HG03457 (cell line): Measurements from ENCODE around the gene AOC3.

ENCODE experiments used
- ATAC-seq: cut with Tn5 transposase; IDR thresholded peaks from one replicate; pipeline ENCODE4 v1.9.1; 2021; ENCODE audit warnings: moderate number of reproducible peaks; ENCODE audit not compliant: unreplicated experiment

Gene AOC3

GRCh38 chr17:42850954-42851353, at the start of gene AOC3:
Gene AOC3 (plus strand): TSS chr17:42851199. CDS start chr17:42851344, 145 bp downstream.
- no peak for ATAC-seq

GRCh38 chr17:42803074-42803883, 47.7 kb upstream of the AOC3 start:
- ATAC-seq = no peak

GRCh38 chr17:42804918-42805367, 46.1 kb upstream of the AOC3 start:
- no peak for ATAC-seq

GRCh38 chr17:42806249-42806648, 44.8 kb upstream of the AOC3 start:
- no peak for ATAC-seq

- no peak for ATAC-seq
Measured at GRCh38 chr17:42809250-42809649, 41.7 kb upstream of the AOC3 start.

- ATAC-seq = no peak
Measured at GRCh38 chr17:42814633-42815399, 36.2 kb upstream of the AOC3 start.

GRCh38 chr17:42817866-42818265, 33.1 kb upstream of the AOC3 start:
- ATAC-seq = no peak

GRCh38 chr17:42818379-42818778, 32.6 kb upstream of the AOC3 start:
- no peak for ATAC-seq

- ATAC-seq = no peak
Measured at GRCh38 chr17:42819939-42820535, 31.0 kb upstream of the AOC3 start.

GRCh38 chr17:42821176-42821575, 29.8 kb upstream of the AOC3 start:
- ATAC-seq = no peak

- no peak for ATAC-seq
Measured at GRCh38 chr17:42827472-42827871, 23.5 kb upstream of the AOC3 start.

- no peak for ATAC-seq
Measured at GRCh38 chr17:42830971-42831370, 20.0 kb upstream of the AOC3 start.

- ATAC-seq = no peak
Measured at GRCh38 chr17:42832213-42832933, 18.6 kb upstream of the AOC3 start.

- peak; percentile 54 for ATAC-seq
Measured at GRCh38 chr17:42832934-42833766, 17.8 kb upstream of the AOC3 start, which contains the start of gene PSME3. Gene PSME3 (plus strand): TSS chr17:42833397. CDS start chr17:42833632, 235 bp downstream.

- no peak for ATAC-seq
Measured at GRCh38 chr17:42833767-42834422, 17.1 kb upstream of the AOC3 start.

- no peak for ATAC-seq
Measured at GRCh38 chr17:42835732-42836131, 15.3 kb upstream of the AOC3 start.

GRCh38 chr17:42841975-42842685, 8.9 kb upstream of the AOC3 start:
- no peak for ATAC-seq

- ATAC-seq = no peak
Measured at GRCh38 chr17:42843358-42843934, 7.6 kb upstream of the AOC3 start.
